Activated naive CD8-positive, alpha-beta T cell (primary cell): ENCODE measurements around the gene FAM193A.
"Not testable (repeated sequence)": the region's sequence is repeated elsewhere in the genome, so short reads cannot be mapped to it uniquely, and the experiment has no call there.

Experiments used
- H3K27ac Mint-ChIP-seq: one replicate; pipeline ENCODE4 v1.8.0; 2021; ENCODE audit warnings: mixed read lengths
- H3K27me3 Mint-ChIP-seq: one replicate; pipeline ENCODE4 v1.8.0; 2021; ENCODE audit warnings: mixed read lengths
- H3K36me3 Mint-ChIP-seq: one replicate; pipeline ENCODE4 v1.8.0; 2021; ENCODE audit warnings: mixed read lengths
- H3K4me1 Mint-ChIP-seq: one replicate; pipeline ENCODE4 v1.8.0; 2021; ENCODE audit warnings: low read depth, mixed read lengths
- H3K4me3 Mint-ChIP-seq: one replicate; pipeline ENCODE4 v1.8.0; 2021; ENCODE audit warnings: mild to moderate bottlenecking, mixed read lengths
- H3K9me3 Mint-ChIP-seq: one replicate; pipeline ENCODE4 v1.8.0; 2021; ENCODE audit warnings: low read depth, mixed read lengths

Gene FAM193A

DNA sequence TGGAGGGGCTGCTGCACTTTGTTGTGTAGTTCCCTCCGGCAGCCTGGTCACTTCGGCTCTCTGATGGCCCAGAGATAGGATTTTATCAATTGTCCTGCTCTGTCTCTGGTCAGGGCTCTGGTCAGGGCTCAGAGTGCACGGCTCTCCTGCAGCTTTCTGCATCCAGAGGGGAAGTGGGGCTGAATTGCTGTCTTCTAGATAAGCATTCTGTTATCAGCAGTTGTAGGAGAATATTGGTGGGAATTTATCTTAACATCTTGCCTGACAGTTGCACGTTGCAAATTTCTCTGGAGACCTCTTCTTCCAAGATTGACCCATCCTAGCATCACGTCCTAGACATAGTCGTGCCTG, 62.8 kb downstream of the FAM193A start:
- Mint-ChIP-seq H3K36me3 (peaks cover 5% of the 10 kb centered on the region), H3K27me3 (no peaks in the 10 kb centered on the region), H3K4me1 (peaks cover 51% of the 10 kb centered on the region), H3K27ac (peak overlapping the region; percentile 88), H3K4me3 (no peak overlapping the region), H3K9me3 (no peaks in the 10 kb centered on the region)

DNA sequence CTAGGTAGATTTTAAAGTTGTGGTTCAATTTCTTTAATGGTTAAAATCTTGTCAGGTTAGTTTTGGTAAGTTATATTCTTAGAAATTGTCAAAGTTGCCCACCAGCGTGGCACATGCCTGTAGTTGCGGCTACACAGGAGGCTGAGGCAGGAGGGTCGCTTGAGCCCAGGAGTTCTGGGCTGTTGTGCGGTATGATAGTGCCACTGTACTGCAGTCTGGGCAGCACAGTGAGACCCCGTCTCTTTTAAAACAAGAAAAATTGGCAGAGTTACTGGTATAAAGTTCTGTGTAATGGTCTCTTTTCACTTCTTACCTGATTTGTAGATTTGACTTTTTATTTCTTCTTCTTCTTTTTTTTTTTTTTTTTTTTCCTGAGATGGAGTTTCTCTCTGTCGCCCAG, 64.4 kb downstream of the FAM193A start:
- no peaks in the 10 kb centered on the region for H3K27me3 Mint-ChIP-seq

DNA sequence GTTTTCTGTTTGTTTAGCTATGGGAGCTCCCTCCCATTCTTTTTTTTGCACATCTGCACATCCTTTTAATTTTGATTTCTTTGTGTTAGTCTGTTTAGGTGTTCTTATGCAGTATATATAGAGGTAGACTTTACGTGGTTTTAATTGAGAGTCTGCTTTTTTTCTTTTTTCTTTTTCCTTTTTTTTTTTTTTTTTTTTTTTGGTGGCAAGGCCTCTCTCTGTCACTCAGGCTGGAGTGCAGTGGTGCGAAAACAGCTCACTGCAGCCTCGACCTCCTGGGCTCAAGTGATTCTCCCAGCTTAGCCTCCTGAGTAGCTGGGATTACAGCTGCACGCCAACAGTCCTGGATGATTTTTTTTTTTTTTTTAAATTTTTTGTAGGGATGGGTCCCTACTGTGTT, 68.2 kb downstream of the FAM193A start:
- H3K36me3 Mint-ChIP-seq, result peaks cover 8% of the 10 kb centered on the region
- H3K4me1 Mint-ChIP-seq, result peaks cover 35% of the 10 kb centered on the region
- H3K4me3 Mint-ChIP-seq, result no peak overlapping the region
- H3K27me3 Mint-ChIP-seq, result no peaks in the 10 kb centered on the region
- H3K9me3 Mint-ChIP-seq, result no peaks in the 10 kb centered on the region
- H3K27ac Mint-ChIP-seq, result no peak overlapping the region

More for the DNA sequence above, 64.4 kb downstream of the FAM193A start:
- H3K27ac Mint-ChIP-seq, result no peak overlapping the region
- H3K9me3 Mint-ChIP-seq, result no peaks in the 10 kb centered on the region
- H3K4me3 Mint-ChIP-seq, result no peak overlapping the region
- peaks cover 52% of the 10 kb centered on the region for H3K4me1 Mint-ChIP-seq
- peaks cover 5% of the 10 kb centered on the region for H3K36me3 Mint-ChIP-seq

DNA sequence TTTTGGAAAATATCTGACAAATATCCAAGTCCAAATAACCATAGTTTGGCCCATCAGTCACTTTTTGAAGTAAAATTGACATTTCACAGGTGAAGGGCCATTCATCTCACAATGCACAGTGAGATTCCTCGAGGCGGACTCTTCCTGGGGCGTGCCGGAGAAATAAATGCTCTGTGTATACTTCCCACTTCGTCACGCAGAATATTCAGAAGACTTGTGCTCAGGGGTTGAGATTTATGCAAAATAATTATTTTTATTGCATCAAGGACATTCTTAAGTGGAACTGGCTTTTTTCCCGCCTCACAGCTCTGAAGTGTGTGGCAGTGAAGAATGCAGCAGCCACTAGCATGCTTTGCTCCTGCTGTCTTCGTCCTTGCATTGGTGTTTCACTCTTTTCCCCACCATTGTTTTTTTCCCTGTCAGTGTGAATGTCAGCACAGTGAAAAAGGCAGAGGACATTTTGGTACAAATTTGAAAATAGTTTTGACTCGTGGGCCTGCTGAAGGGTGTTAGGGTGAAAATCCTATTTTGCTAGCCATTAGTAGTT, 70.6 kb downstream of the FAM193A start:
- H3K4me1 Mint-ChIP-seq, result peaks cover 33% of the 10 kb centered on the region
- no peak overlapping the region for H3K4me3 Mint-ChIP-seq
- no peak overlapping the region for H3K27ac Mint-ChIP-seq
- H3K27me3 Mint-ChIP-seq, result no peaks in the 10 kb centered on the region
- peaks cover 4% of the 10 kb centered on the region for H3K36me3 Mint-ChIP-seq
- no peaks in the 10 kb centered on the region for H3K9me3 Mint-ChIP-seq

DNA sequence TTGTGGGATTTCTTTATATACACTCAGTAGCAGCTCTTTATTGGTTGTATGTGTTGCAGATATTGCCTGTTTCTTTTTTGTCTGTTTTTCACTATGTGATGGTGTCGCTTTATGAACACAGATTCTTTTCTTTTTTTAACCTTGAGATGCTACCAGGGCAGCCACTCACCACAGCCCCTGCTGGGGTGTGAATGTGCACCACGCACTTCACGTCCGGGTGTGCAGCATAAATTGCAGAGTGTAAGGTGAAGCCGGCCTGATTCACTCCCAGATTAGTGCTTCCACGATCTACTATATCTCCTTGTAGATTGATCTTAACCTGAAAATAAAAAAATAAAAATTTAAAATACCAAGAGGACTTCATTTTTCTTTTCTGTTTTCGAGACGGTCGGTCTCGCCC, 71.4 kb downstream of the FAM193A start:
- no peak overlapping the region for H3K27ac Mint-ChIP-seq

DNA sequence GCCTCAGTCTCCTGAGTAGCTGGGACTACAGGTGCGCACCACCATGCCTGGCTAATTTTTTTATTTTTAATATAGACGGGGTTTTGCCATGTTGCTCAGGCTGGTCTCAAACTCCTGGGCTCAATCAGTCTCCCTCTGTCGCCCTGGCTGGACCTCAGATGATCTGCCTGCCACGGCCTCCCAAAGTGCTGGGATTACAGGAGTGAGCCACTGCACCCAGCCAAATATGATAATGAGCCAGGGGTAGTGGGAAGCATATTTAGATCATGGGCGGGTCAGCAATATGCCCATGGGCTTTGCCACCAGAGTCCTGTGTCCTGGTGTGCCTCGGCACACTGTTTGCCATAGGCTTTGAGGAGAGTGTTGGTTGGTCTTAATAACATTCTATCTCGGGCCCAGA, 71.8 kb downstream of the FAM193A start:
- H3K4me1 Mint-ChIP-seq, result peaks cover 39% of the 10 kb centered on the region
- H3K36me3 Mint-ChIP-seq, result peaks cover 4% of the 10 kb centered on the region
- no peak overlapping the region for H3K27ac Mint-ChIP-seq
- H3K4me3 Mint-ChIP-seq, result no peak overlapping the region
- no peaks in the 10 kb centered on the region for H3K27me3 Mint-ChIP-seq
- H3K9me3 Mint-ChIP-seq, result no peaks in the 10 kb centered on the region

More for the DNA sequence above, 71.4 kb downstream of the FAM193A start:
- Mint-ChIP-seq H3K4me3 (no peak overlapping the region), H3K36me3 (peaks cover 4% of the 10 kb centered on the region), H3K4me1 (peaks cover 38% of the 10 kb centered on the region), H3K27me3 (no peaks in the 10 kb centered on the region), H3K9me3 (no peaks in the 10 kb centered on the region)

DNA sequence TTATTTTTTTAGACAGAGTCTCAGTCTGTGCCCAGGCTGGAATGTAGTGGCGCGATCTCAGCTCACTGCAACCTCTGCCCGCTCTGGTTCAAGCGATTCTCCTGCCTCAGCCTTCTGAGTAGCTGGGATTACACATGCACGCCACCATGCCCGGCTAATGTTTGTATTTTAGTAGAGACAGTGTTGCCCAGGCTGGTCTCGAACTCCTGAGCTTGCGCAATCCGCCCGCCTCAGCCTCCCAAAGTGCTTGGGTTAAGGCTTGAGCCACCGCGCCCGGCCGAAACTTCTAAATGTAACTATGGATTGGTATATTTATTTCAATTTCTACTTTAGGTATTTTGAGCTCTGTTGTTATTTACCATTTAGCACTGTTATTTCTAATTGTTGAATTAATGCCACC, 79.4 kb downstream of the FAM193A start:
- no peaks in the 10 kb centered on the region for H3K27me3 Mint-ChIP-seq
- no peaks in the 10 kb centered on the region for H3K36me3 Mint-ChIP-seq
- no peaks in the 10 kb centered on the region for H3K9me3 Mint-ChIP-seq
- no peak overlapping the region for H3K4me3 Mint-ChIP-seq
- no peak overlapping the region for H3K27ac Mint-ChIP-seq
- peaks cover 44% of the 10 kb centered on the region for H3K4me1 Mint-ChIP-seq

DNA sequence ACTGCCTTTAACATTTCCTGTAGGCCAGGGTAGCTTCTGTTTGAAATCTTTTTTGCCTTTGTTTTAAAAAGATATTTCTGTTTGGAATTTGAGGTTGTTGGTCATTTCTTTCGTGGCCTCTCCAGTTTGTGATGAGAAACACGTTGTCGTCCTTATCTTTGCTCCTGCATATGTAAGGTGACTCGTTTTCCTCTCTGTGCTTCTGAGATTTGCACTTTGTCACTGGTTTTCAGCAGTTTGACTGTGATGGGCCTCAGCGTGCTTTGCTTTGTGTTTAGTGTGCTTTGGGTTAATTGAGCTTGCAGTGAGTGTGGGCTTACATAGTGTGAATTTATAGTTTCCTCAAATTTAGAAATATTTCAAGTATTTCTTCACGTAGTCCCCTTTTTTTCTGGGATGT, 81.5 kb downstream of the FAM193A start:
- Mint-ChIP-seq H3K4me3 (no peak overlapping the region), H3K27ac (no peak overlapping the region), H3K36me3 (no peaks in the 10 kb centered on the region), H3K9me3 (no peaks in the 10 kb centered on the region), H3K27me3 (no peaks in the 10 kb centered on the region), H3K4me1 (peaks cover 44% of the 10 kb centered on the region)

DNA sequence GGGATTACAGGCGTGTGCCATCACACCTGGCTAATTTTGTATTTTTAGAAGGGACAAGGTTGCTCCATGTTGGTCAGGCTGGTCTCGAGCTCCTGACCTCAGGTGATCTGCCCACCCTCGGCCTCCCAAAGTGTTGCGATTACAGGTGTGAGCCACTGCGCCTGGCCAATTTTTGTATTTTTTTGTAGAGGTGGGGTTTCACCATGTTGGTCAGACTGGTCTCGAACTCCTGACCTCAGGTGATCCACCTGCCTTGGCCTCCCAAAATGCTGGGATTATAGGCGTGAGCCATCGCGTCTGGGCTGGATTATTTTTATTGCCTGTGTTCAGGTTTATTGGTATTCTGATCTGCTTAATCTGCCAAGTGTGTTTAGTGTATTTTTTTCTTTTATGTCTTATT, 82.3 kb downstream of the FAM193A start:
- H3K4me1 Mint-ChIP-seq, result peaks cover 46% of the 10 kb centered on the region
- H3K9me3 Mint-ChIP-seq, H3K27ac Mint-ChIP-seq, H3K4me3 Mint-ChIP-seq, H3K27me3 Mint-ChIP-seq, H3K36me3 Mint-ChIP-seq: not testable (repeated sequence)

DNA sequence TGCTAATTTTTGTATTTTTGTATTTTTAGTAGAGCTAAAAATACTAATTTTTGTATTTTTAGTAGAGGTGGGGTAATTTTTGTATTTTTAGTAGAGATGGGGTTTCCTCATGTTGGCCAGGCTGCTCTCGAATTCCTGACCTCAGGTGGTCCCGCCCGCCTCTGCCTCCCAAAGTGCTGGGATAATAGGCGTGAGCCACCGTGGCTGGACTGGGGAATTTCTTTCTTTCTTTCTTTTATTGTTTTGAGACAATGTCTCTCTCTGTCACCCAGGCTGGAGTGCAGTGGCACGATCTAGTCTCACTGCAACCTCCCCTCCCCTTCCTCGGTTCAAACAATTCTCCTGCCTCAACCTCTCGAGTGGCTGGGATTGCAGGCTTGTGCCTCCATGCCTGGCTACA, 83.0 kb downstream of the FAM193A start:
- H3K4me3 Mint-ChIP-seq, result no peak overlapping the region
- no peaks in the 10 kb centered on the region for H3K27me3 Mint-ChIP-seq
- no peaks in the 10 kb centered on the region for H3K9me3 Mint-ChIP-seq
- peaks cover 40% of the 10 kb centered on the region for H3K4me1 Mint-ChIP-seq
- H3K27ac Mint-ChIP-seq, result no peak overlapping the region
- no peaks in the 10 kb centered on the region for H3K36me3 Mint-ChIP-seq

DNA sequence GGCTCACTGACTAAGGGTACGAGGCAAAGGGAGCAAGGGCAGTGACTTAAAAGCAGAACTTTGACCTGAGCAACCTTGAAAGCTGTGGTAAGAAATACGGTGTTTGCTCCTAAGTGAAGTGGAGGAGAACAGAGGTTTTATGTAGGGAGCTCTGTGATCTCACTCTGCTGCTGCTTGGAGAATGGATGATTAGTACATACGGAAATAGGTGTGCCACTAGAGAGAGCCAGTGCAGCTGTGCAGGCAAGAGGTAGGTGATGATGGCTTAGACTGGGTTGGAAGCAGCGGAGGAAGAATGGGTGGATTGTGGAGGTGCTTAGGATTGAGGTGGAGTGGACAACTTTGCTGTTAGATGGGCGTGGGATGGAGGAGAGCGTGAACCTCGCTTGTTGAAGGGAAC, 85.0 kb downstream of the FAM193A start:
- Mint-ChIP-seq H3K27me3 (no peaks in the 10 kb centered on the region), H3K4me1 (peaks cover 30% of the 10 kb centered on the region), H3K36me3 (no peaks in the 10 kb centered on the region), H3K4me3 (no peak overlapping the region), H3K9me3 (no peaks in the 10 kb centered on the region), H3K27ac (no peak overlapping the region)

DNA sequence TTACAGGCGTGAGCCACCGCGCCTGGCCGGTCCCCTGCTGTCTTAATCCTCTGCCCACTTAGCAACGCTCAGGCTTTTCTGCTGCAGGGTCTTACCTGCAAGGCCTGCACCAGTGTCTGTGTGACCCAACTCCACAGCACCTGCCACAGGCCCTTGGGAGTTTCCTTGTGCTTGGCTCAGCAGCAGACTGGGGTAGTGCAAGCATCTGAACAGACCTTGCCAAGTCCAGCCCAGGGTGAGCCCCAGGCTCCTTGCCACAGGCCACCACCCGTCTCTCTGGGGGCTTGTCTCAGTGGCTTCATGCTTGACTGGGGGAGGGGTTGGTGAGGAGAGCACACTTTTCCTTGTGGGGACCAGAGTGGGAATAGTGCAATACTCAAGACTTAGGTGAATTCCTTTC, 87.0 kb downstream of the FAM193A start:
- Mint-ChIP-seq H3K27me3 (no peaks in the 10 kb centered on the region), H3K36me3 (no peaks in the 10 kb centered on the region), H3K9me3 (no peaks in the 10 kb centered on the region), H3K4me1 (peaks cover 22% of the 10 kb centered on the region), H3K4me3 (no peak overlapping the region), H3K27ac (peak overlapping the region; percentile 34)

DNA sequence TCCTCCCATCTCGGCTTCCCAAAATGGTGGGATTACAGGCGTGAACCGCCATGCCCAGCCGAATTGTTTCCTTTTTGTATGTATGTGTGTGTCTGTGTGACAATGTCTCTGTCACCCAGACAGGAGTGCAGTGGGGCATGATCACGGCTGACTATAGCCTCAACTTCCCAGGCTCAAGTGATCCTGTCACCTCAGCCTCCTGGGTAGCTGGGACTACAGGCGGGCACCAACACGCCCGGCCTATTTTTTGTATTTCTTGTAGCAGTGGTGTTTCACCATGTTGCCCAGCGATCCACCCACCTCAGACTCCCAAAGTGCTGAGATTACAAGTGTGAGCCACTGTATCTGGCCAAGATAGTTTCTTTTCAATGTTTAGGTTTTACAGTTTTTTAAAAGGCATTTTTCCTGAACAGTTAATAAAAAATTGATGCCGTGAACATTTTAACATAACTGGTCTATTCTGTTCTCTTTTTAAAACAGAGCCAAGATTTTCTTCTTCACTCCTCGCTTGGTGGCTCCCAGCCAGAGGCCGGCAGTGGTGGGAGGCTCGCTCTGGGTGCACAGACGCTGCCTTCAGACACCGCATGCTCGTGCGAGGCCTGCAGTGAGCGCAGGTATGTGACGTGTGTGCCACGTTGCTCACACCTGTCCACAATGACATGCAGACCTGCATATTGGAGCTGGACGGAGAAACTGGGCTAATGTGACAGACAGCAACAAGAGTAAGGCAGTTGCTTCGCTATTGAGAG, 88.5 kb downstream of the FAM193A start:
- Mint-ChIP-seq H3K4me3 (no peak overlapping the region), H3K27me3 (no peaks in the 10 kb centered on the region), H3K27ac (peak overlapping the region; percentile 54), H3K9me3 (no peaks in the 10 kb centered on the region), H3K4me1 (peaks cover 14% of the 10 kb centered on the region), H3K36me3 (no peaks in the 10 kb centered on the region)

DNA sequence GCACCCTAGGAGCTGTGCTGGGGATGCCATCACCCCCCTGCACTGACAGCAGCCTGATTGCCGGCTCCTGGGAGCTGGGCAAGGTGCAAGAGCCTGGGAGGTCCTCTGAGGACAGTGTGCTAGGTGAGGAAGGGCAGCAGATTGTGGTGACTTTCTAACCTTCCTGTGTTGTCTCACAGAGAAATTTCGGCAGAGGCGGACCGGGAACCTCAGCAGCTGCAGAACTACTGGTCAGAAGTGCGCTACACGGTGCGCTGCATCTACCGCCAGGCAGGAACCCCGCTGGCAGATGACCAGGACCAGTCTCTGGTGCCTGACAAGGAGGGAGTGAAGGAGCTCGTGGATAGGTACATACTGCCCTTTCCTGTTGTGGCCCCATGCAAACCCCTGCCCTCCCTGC, 89.8 kb downstream of the FAM193A start:
- H3K36me3 Mint-ChIP-seq, result no peaks in the 10 kb centered on the region
- H3K27me3 Mint-ChIP-seq, result no peaks in the 10 kb centered on the region
- H3K9me3 Mint-ChIP-seq, result no peaks in the 10 kb centered on the region
- no peak overlapping the region for H3K4me3 Mint-ChIP-seq
- peaks cover 9% of the 10 kb centered on the region for H3K4me1 Mint-ChIP-seq
- H3K27ac Mint-ChIP-seq, result no peak overlapping the region

DNA sequence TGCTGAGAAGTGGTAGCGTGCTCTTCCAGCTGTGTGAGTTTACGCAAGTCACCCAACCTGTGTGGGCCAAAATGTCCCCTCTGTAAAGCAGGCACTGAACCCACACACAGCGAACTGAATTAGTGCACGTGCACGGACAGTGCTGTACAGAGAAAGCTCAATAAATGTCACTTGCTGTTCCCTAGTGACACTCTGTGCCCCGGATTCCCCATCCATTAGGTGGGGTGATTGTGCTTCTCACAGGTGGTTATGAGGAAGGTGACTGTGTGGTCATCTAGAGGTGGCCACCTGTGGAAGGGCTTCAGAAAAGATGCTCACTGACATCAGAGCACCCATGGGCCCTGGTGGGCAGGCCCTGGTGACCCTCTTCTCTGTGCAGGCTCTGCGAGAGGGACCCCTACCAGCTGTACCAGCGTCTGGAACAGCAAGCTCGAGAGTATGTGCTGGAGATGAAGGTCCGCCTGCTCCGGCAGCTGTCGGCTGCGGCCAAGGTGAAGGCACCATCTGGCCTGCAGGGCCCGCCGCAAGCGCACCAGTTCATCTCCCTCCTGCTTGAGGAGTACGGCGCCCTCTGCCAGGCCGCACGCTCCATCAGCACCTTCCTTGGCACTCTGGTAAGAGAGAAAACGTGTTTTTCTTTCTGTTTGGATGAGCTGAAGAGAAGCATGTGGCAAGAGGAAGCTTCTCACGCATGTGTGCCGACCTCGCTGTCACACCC, 94.3 kb downstream of the FAM193A start:
- no peaks in the 10 kb centered on the region for H3K4me1 Mint-ChIP-seq
- no peak overlapping the region for H3K4me3 Mint-ChIP-seq
- no peak overlapping the region for H3K27ac Mint-ChIP-seq
- H3K36me3 Mint-ChIP-seq, result peaks cover 3% of the 10 kb centered on the region
- no peaks in the 10 kb centered on the region for H3K27me3 Mint-ChIP-seq
- no peaks in the 10 kb centered on the region for H3K9me3 Mint-ChIP-seq
